Heart left ventricle (tissue), 16 donors: ENCODE results near the gene MYLK4. TPM values are rescaled to one million over a fixed set of nuclear protein-coding genes. Genes with fewer than 3 reads are reported as not detected.

Experiments used
- ATAC-seq, 4 donors: fragments of 200-7000 bp; cut with Tn5 transposase; one replicate each; pipeline ENCODE4 v1.9.1; 2020 to 2022; ENCODE audit warnings: moderate library complexity in 4 of 4, mild to moderate bottlenecking in 3 of 4, moderate number of reproducible peaks in 1 of 4
- DNase-seq, 5 donors: peaks; one replicate each; pipeline ENCODE4 v3.0.0-alpha.2; 2020
- H3K27ac ChIP-seq, 12 donors: fragments of 200-600 bp; sonication (generic) in 4 of 12; one replicate each; pipeline versions ENCODE4 v1.5.0 to v1.8.0; 2016 to 2022; ENCODE audit warnings: mild to moderate bottlenecking in 2 of 12
- H3K27me3 ChIP-seq, 9 donors: fragments of 200-600 bp; sonication (generic) in 2 of 9; one replicate each; pipeline versions ENCODE4 v1.5.1 to v1.8.0; 2016 to 2022; ENCODE audit warnings: mild to moderate bottlenecking in 3 of 9
- H3K36me3 ChIP-seq, 9 donors: fragments of 200-600 bp; sonication (generic) in 2 of 9; one replicate each; pipeline versions ENCODE4 v1.5.0 to v1.8.0; 2018 to 2022; ENCODE audit warnings: mild to moderate bottlenecking in 2 of 9
- H3K4me1 ChIP-seq, 12 donors: fragments of 200-600 bp; sonication (generic) in 4 of 12; one replicate each; pipeline versions ENCODE4 v1.5.0 to v1.8.0; 2016 to 2022; ENCODE audit warnings: mild to moderate bottlenecking in 3 of 12
- H3K4me3 ChIP-seq, 12 donors: fragments of 200-600 bp; sonication (generic) in 4 of 12; one replicate each; pipeline versions ENCODE4 v1.5.0 to v1.8.0; 2017 to 2022; ENCODE audit warnings: mild to moderate bottlenecking in 9 of 12, moderate library complexity in 4 of 12
- H3K9me3 ChIP-seq, 12 donors: fragments of 200-600 bp; sonication (generic) in 4 of 12; one replicate each; pipeline versions ENCODE4 v1.5.0 to v1.8.0; 2016 to 2022; ENCODE audit warnings: mild to moderate bottlenecking in 1 of 12
- CTCF ChIP-seq, 12 donors: fragments of 200-600 bp; sonication (generic) in 4 of 12; IDR thresholded peaks; one replicate each; pipeline versions ENCODE4 v1.5.0 to v1.8.0; 2018 to 2022; ENCODE audit warnings: antibody characterized with exemption in 12 of 12, mild to moderate bottlenecking in 5 of 12
- POLR2A ChIP-seq, 2 donors: fragments of 450-650 bp; IDR thresholded peaks; one replicate each; pipeline ENCODE4 v1.6.1; 2017; ENCODE audit warnings: antibody characterized with exemption in 2 of 2, mild to moderate bottlenecking in 2 of 2, moderate library complexity in 2 of 2
- WGBS, 4 donors: extraction: QIAGEN DNeasy Blood & Tissue Kit in 2 of 4; methylation state at CpG; one replicate each; pipeline versions ENCODE4 v1.1.5 to v1.1.7; 2013 to 2018; 5-methylcytosine and 5-hydroxymethylcytosine counted together
- intact Hi-C, 10 donors: fragments of 100-400 bp; cut with DNase I; formaldehyde crosslinking; loops; one replicate each; pipeline versions ENCODE4 v1.11.1 to v1.14.2; 2022
- polyA plus RNA-seq, 2 donors: library from polyadenylated mRNA; stranded (reverse); fragments of 200-250 nt; gene quantifications; one replicate each; pipeline ENCODE4 v1.2.3, GENCODE V29; 2013
- total RNA-seq, 9 donors: library from RNA; depleted of rRNA in 2 of 9; stranded (reverse); fragments of >200 nt in 2 of 9; fragmentation: NEBNext Ultra II Directional in 3 of 9; extraction: Animal tissue kit (Norgen Biotek cat#: 25700) in 3 of 9; gene quantifications; one replicate each; pipeline versions ENCODE4 v1.1.0 to v1.2.4, GENCODE V29; 2016 to 2023
- donor health status: ischemic (EF 13 %, LVEDD 7.1; RV severe dilation, severe dysfunction).
- donor health status: healthy with polysubstance abuse.
- donor health status: DM: no; HTN: yes; CAD: no.
- donor health status: DM: no; HTN: no; CAD: no.
- donor health status: ischemic (EF 25% LVEDD 6.9; RV normal size, moderate dysfunction).
- donor health status: ischemic (EF 25% LVEDD 5.7; RV mildly dilated, moderate dysfunction).
- donor health status: healthy.
- donor health status: DM: yes; HTN: yes; CAD: no.
- donor health status: ischemic (EF 35%, LVEDD 5.7; RV mildly dilated, moderate dysfunction).
- donor health status: nonischemic (EF 11% LVEDD 7.7; RV severe dilation, severe dysfunction).
- donor health status: DM: yes; HTN: yes; CAD: no.
- donor health status: PGD.
- donor health status: ischemic (EF 29% LVEDD 5.4; RV normal size, mild dysfunction).
- donor health status: nonischemic (EF 23%, LVEDD 6.1; RV moderate dilation, normal function).

MYLK4 gene
- total and polyA plus RNA-seq, 11 donors: 0.14 to 1.6 (median 0.52) TPM

GRCh38 chr6:2772840-2773239 is 22.1 kb upstream of the MYLK4 start:
- H3K4me1 ChIP-seq: peaks cover 0 to 89% (median 57%) of the 10 kb centered on the region in 12 donors
- H3K36me3 ChIP-seq: peaks cover 0 to 65% (median 44%) of the 10 kb centered on the region in 9 donors
- H3K4me3 ChIP-seq: no peak overlapping the region
- WGBS, 4 donors: 48 to 63% (median 57%) methylated on average over 3 of the region's 3 CpGs
- TF ChIP-seq POLR2A (IDR thresholded peaks at IDR 0.05) (no peak), CTCF (IDR thresholded peaks at IDR 0.05) (no peak)
- H3K27ac ChIP-seq: peak overlapping the region in 3 of 12 donors; percentile 5 to 32 (median 18)
- intact Hi-C loops: no loop called here
- ATAC-seq: peak in 3 of 4 donors; percentile 19 to 52 (median 33)
- no peak for DNase-seq
- H3K9me3 ChIP-seq: no peaks in the 10 kb centered on the region
- no peaks in the 10 kb centered on the region for H3K27me3 ChIP-seq

- 74 to 82% (median 77%) methylated on average over 4 of the region's 4 CpGs for WGBS, 4 donors
- H3K27me3 ChIP-seq: no peaks in the 10 kb centered on the region
- H3K27ac ChIP-seq: peak overlapping the region in 2 of 12 donors; percentile 48 to 68
- ATAC-seq (no peak), DNase-seq (no peak)
- H3K9me3 ChIP-seq: no peaks in the 10 kb centered on the region
- peaks cover 0 to 54% (median 41%) of the 10 kb centered on the region in 9 donors for H3K36me3 ChIP-seq
- no peak overlapping the region for H3K4me3 ChIP-seq
- intact Hi-C loops: no loop called here
- TF ChIP-seq CTCF (IDR thresholded peaks at IDR 0.05): no peak
- no peak for TF ChIP-seq POLR2A (IDR thresholded peaks at IDR 0.05)
- peaks cover 0 to 89% (median 64%) of the 10 kb centered on the region in 12 donors for H3K4me1 ChIP-seq
Observed at GRCh38 chr6:2771079-2771478, 20.4 kb upstream of the MYLK4 start.

- whole genome bisulfite sequencing, 4 donors: 11 to 21% (median 18%) methylated on average over 13 of the region's 13 CpGs
- DNase-seq: peak; percentile 73 to 86 (median 84)
- TF ChIP-seq CTCF (IDR thresholded peaks at IDR 0.05): no peak
- no peak for TF ChIP-seq POLR2A (IDR thresholded peaks at IDR 0.05)
- Histone ChIP-seq H3K27me3 (no peaks in the 10 kb centered on the region), H3K4me3 (peak overlapping the region in 10 of 12 donors; percentile 1 to 32 (median 24)), H3K4me1 (peaks cover 0 to 82% (median 64%) of the 10 kb centered on the region in 12 donors), H3K27ac (peak overlapping the region in 11 of 12 donors; percentile 4 to 95 (median 56)), H3K36me3 (peaks cover 0 to 50% (median 37%) of the 10 kb centered on the region in 9 donors), H3K9me3 (no peaks in the 10 kb centered on the region)
- peak; percentile 39 to 59 (median 48) for ATAC-seq
- intact Hi-C loops: no loop called here
Observed at GRCh38 chr6:2770171-2770570, 19.4 kb upstream of the MYLK4 start.

- H3K36me3 ChIP-seq: peaks cover 0 to 36% (median 22%) of the 10 kb centered on the region in 9 donors
- H3K4me3 ChIP-seq: peak overlapping the region in 9 of 12 donors; percentile 71 to 94 (median 84)
- DNase-seq: no peak
- TF ChIP-seq POLR2A (IDR thresholded peaks at IDR 0.05): no peak
- TF ChIP-seq CTCF (IDR thresholded peaks at IDR 0.05): no peak
- no peaks in the 10 kb centered on the region for H3K9me3 ChIP-seq
- 43 to 49% (median 48%) methylated on average over 6 of the region's 6 CpGs for WGBS, 4 donors
- peak overlapping the region in 6 of 12 donors; percentile 18 to 98 (median 96) for H3K27ac ChIP-seq
- intact Hi-C loops: loop anchor here in 1 of 10 donors (10.0 kb wide), 1 partner anchor 296 kb away; the partner anchor contains the start of gene RIPK1
- ATAC-seq: no peak
- H3K4me1 ChIP-seq: peaks cover 0 to 73% (median 60%) of the 10 kb centered on the region in 12 donors
- no peaks in the 10 kb centered on the region for H3K27me3 ChIP-seq
Observed at GRCh38 chr6:2768696-2769095, 18.0 kb upstream of the MYLK4 start.
